Fibroblast of villous mesenchyme (primary cell): ENCODE measurements around the gene HLA-C. TPM values are rescaled to one million over a fixed set of nuclear protein-coding genes. Genes with fewer than 3 reads are reported as not detected.

Experiments
- DNase-seq: peaks from one replicate; pipeline ENCODE4 v3.0.0-alpha.2; 2010; ENCODE audit warnings: low read depth
- H3K4me3 ChIP-seq: 2 replicates; pipeline ENCODE4 v1.5.1; 2011; ENCODE audit warnings: low read depth, mild to moderate bottlenecking, low read length
- total RNA-seq: library from RNA; depleted of rRNA; stranded (reverse); fragments of >200 nt; gene quantifications from 2 replicates; pipeline ENCODE4 v1.2.3, GENCODE V29; 2012
- TF ChIP-seq, protein P1 (sequence below): IDR thresholded peaks from 2 replicates; pipeline ENCODE4 v1.5.1; 2012; ENCODE audit warnings: low read depth, mild to moderate bottlenecking, low read length; ENCODE audit not compliant: insufficient read depth

The HLA-C gene
- total RNA-seq, 1 donor: 361 TPM

DNA sequence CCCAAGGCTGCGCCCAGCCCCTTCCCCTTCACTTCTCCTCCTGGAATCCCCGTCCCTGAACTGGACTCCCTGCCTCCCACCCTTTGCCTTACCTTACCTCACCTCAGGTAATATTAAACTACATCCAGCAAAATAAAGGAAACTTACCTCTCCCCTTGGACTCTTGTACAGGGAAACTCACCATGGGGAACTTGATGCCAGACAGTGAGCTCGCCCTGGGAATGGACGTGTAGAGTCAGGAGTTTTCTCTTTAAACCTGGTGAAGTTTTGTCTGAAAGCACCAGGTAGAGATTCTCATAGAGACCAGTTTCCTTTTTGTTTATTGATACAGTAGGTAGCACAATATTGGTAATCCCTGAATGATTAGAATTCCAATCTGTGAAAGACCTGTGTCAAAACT is 544 bp upstream of the HLA-C start:
- DNase-seq: peak; percentile 31
- H3K4me3 ChIP-seq: peak overlapping the region; percentile 80
- TF ChIP-seq, protein P1, sequence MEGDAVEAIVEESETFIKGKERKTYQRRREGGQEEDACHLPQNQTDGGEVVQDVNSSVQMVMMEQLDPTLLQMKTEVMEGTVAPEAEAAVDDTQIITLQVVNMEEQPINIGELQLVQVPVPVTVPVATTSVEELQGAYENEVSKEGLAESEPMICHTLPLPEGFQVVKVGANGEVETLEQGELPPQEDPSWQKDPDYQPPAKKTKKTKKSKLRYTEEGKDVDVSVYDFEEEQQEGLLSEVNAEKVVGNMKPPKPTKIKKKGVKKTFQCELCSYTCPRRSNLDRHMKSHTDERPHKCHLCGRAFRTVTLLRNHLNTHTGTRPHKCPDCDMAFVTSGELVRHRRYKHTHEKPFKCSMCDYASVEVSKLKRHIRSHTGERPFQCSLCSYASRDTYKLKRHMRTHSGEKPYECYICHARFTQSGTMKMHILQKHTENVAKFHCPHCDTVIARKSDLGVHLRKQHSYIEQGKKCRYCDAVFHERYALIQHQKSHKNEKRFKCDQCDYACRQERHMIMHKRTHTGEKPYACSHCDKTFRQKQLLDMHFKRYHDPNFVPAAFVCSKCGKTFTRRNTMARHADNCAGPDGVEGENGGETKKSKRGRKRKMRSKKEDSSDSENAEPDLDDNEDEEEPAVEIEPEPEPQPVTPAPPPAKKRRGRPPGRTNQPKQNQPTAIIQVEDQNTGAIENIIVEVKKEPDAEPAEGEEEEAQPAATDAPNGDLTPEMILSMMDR: no peak

DNA sequence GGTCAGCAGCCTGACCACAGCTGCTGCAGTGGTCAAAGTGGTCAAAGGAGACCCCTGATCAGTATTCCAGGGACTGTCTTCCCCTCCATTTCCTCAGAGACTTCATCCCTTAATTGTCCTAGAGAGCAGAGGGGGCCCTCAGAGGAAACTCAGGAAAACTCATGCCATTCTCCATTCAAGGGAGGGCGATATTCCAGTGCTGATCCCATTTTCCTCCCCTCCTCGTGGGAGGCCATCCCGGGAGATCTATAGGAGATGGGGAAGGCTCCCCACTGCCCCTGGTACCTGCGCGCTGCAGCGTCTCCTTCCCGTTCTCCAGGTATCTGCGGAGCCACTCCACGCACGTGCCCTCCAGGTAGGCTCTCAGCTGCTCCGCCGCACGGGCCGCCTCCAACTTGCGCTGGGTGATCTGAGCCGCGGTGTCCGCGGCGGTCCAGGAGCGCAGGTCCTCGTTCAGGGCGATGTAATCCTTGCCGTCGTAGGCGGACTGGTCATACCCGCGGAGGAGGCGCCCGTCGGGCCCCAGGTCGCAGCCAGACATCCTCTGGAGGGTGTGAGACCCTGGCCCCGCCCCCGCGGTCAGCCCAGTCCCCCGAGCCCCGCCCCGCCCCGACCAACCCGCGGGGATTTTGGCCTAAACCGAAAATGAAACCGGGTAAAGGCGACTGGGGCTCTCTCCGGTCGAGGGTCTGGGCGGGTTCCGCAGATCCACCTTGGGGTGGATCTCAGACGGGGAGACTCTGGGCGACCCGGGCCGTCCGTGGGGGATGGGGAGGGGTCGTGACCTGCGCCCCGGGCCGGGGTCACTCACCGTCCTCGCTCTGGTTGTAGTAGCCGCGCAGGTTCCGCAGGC is 878 bp downstream of the HLA-C start:
- TF ChIP-seq, protein P1: no peak
- DNase-seq: peak; percentile 73

DNA sequence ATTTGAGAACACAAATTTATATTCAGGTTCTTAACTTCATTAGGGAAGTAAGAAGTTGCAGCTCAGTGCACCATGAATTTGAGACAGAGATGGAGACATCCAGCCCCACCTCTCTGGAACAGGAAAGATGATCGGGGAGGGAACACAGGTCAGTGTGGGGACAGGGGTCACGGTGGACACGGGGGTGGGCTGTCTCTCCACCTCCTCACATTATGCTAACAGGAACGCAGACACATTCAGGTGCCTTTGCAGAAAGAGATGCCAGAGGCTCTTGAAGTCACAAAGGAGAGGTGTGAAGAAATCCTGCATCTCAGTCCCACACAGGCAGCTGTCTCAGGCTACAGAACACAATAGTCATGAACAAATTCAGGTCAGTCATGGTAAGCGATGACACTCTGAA is 3.1 kb downstream of the HLA-C start:
- DNase-seq: no peak
- H3K4me3 ChIP-seq: no peak overlapping the region
- TF ChIP-seq, protein P1: no peak

More for the DNA sequence above, 878 bp downstream of the HLA-C start:
- peak overlapping the region; percentile 80 for H3K4me3 ChIP-seq

DNA sequence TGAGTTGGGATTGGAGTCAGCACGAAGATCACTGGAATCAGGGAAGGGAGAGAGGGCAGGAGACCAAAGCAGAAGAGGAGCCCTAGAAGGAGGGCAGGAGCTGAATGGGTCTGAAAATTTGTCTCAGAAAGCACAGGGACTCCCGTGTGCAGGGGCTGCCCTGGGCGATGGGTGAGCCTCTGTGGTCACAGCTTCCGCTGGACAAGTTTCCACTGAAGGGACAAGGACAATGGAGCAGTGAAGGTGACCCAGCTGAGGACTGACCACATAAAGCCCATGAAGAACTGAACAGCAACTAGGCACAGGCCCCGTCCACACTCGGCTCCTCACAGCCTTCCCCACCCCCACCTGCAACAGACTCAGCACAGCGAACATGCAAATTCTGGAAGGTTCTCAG is 3.5 kb downstream of the HLA-C start:
- no peak overlapping the region for H3K4me3 ChIP-seq
- TF ChIP-seq, protein P1: no peak
- no peak for DNase-seq

DNA sequence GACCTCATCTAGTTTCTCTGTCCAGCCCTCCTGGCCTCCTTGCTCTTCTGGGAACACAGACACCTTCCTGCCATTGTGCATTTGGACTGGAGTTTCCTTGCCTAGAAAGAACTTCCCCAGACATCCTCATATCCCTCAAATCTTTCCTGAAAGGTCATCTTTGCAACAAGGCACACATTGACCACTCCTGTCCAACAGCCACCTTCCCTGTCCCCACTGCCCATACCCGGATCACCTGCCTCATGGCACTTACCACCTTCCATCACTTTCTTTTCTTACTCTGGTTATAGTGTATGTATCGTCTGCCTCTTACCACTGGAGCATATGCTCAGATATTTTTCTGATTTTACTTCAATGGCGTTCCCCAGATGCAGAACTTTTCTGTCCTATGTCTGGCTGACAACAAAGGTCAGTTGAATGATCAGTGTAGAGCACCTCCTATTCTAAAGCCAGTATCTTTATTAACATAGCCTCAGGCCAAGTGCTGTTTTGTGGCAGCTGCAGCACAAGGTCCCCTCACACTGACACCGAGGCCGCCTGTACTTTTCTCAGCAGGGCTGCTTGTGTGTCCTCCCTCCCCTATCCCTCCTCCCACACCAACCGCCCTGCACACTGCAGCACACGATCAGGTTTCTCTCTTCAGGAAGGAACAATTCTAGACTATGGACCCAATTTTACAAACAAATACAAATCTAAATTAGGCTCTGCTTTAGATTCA is 4.1 kb downstream of the HLA-C start:
- TF ChIP-seq, protein P1: no peak
- H3K4me3 ChIP-seq: no peak overlapping the region
- no peak for DNase-seq

DNA sequence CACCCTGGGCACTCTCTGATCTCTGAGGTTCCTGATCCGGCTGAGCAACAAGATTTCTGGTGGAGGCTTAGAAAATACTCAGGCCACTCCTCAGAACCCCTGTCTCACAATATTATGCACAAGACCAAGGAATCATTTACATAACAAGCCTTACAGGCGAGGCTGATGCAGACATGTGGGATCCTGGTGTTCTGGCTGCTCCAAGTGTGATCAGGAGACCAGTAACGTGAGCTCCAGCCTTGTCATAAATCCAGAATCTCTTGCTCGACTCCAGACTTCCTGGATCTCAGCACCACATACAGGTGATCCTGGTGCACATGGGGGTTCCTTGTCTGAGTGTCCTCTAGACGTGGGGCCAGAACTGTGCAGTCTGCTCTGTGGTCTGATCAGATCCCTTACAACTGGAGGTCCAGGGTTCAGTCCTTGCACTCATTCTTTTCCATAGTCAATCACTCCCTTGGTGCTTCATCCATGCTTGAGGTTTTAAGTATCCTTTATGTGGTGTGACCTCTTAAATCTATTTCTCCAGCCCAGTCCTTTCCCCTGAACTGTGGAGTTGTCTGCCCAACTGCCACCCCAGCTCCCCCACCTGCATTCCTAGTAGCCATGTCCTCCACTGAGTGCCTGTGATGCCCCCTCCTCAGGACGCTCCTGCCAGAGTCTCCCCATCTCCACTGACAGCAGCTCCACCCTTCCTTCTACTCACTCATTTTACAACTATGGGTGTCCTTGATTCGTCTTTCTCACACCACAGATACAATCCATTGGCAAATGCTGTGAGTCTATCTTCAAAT is 5.1 kb downstream of the HLA-C start:
- H3K4me3 ChIP-seq: no peak overlapping the region
- TF ChIP-seq, protein P1: no peak

More for the DNA sequence above, 5.1 kb downstream of the HLA-C start:
- no peak for DNase-seq
